A673 (cell line): ENCODE results near the gene TARP.

Experiments used
- BruUV-seq: library from RNA; stranded (reverse); fragments of 400-500 nt; replicated peaks from 2 replicates; lab custom pipeline; 2021; lab: Mats Ljungman, UMichigan
- CTCF ChIA-PET: fragments of 300-600 bp; sonication (Branson Sonifier 250); formaldehyde crosslinking; loops from one replicate; lab custom pipeline; 2022; ENCODE audit warnings: antibody characterized with exemption; lab: Charles Lee
- POLR2A ChIA-PET: fragments of 300-600 bp; sonication (Branson Sonifier 250); formaldehyde crosslinking; loops from one replicate; lab custom pipeline; 2022; ENCODE audit warnings: antibody characterized with exemption; ENCODE audit not compliant: low non-redundant PET; lab: Charles Lee
- DNase-seq: peaks from one replicate; pipeline ENCODE4 v3.0.0-alpha.2; 2015; ENCODE audit warnings: low spot score
- H3K27ac ChIP-seq: fragments of 200-600 bp; sonication (generic); 2 replicates; pipeline ENCODE4 v1.5.1; 2016; ENCODE audit warnings: mixed run types, low read depth, mild to moderate bottlenecking, mixed read lengths, antibody characterized with exemption, low read length; ENCODE audit not compliant: poor library complexity, severe bottlenecking
- H3K27me3 ChIP-seq: fragments of 200-600 bp; sonication (generic); replicated peaks from 2 replicates; pipeline ENCODE4 v1.6.1; 2017; ENCODE audit warnings: mixed run types, low read depth, mild to moderate bottlenecking, mixed read lengths, antibody characterized with exemption, low read length; ENCODE audit not compliant: insufficient read depth, poor library complexity
- H3K36me3 ChIP-seq: fragments of 200-600 bp; sonication (generic); 2 replicates; pipeline ENCODE4 v1.6.1; 2016; ENCODE audit warnings: mixed run types, mild to moderate bottlenecking, mixed read lengths, antibody characterized with exemption, low read length; ENCODE audit not compliant: insufficient read depth, poor library complexity, severe bottlenecking
- H3K4me1 ChIP-seq: fragments of 200-600 bp; sonication (generic); 2 replicates; pipeline ENCODE4 v1.6.1; 2017; ENCODE audit warnings: mixed run types, mild to moderate bottlenecking, mixed read lengths, antibody characterized with exemption, low read length; ENCODE audit not compliant: insufficient read depth, poor library complexity, severe bottlenecking
- H3K4me3 ChIP-seq: fragments of 200-600 bp; sonication (generic); 2 replicates; pipeline ENCODE4 v1.5.1; 2016; ENCODE audit warnings: low read depth, mixed run types, mild to moderate bottlenecking, mixed read lengths, low read length; ENCODE audit not compliant: poor library complexity, severe bottlenecking
- H3K9me3 ChIP-seq: fragments of 200-600 bp; sonication (generic); 2 replicates; pipeline ENCODE4 v1.6.1; 2016; ENCODE audit warnings: mixed run types, low read depth, mild to moderate bottlenecking, mixed read lengths, antibody characterized with exemption, low read length; ENCODE audit not compliant: poor library complexity, severe bottlenecking
- EZH2 ChIP-seq: fragments of 200-600 bp; sonication (generic); IDR thresholded peaks from 2 replicates; pipeline ENCODE4 v1.6.1; 2017; ENCODE audit warnings: borderline replicate concordance, low read depth, mild to moderate bottlenecking, mixed read lengths, antibody characterized with exemption, low read length; ENCODE audit not compliant: poor library complexity, severe bottlenecking
- intact Hi-C: fragments of 100-400 bp; cut with micrococcal nuclease; formaldehyde crosslinking; loops from one replicate; pipeline ENCODE4 v1.10.0; 2022; ENCODE audit not compliant: unreplicated experiment
- TF ChIP-seq, protein P1 (sequence below): fragments of 300-800, 200-600 bp; sonication (generic); conservative IDR thresholded peaks from 2 replicates; pipeline ENCODE4 v1.5.1; 2017; ENCODE audit warnings: low read depth, mild to moderate bottlenecking, antibody characterized with exemption, low read length, moderate library complexity, mixed read lengths

TARP gene

DNA sequence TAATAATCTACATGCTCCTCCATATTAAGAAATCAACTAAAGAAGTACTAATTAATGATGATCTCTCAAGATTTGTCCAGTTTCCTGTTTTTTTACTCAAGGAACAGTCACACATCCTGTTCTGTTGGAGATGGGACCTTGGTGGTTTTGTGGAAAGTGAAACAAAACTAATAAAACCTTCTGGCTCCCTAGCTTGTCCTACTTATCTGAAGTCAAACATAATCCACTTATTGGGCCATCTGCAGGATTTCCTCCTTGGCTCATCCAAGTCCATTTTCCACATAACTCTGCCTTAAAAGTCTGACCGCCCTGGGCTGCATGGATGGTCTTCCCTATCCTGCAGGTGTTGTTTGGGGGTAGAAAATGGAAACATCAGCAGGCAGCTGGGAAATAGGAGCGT lies 39.4 kb upstream of the TARP start:
- no peak for TF ChIP-seq EZH2
- TF ChIP-seq, protein P1, sequence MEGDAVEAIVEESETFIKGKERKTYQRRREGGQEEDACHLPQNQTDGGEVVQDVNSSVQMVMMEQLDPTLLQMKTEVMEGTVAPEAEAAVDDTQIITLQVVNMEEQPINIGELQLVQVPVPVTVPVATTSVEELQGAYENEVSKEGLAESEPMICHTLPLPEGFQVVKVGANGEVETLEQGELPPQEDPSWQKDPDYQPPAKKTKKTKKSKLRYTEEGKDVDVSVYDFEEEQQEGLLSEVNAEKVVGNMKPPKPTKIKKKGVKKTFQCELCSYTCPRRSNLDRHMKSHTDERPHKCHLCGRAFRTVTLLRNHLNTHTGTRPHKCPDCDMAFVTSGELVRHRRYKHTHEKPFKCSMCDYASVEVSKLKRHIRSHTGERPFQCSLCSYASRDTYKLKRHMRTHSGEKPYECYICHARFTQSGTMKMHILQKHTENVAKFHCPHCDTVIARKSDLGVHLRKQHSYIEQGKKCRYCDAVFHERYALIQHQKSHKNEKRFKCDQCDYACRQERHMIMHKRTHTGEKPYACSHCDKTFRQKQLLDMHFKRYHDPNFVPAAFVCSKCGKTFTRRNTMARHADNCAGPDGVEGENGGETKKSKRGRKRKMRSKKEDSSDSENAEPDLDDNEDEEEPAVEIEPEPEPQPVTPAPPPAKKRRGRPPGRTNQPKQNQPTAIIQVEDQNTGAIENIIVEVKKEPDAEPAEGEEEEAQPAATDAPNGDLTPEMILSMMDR = no peak
- Histone ChIP-seq H3K36me3 (no peaks in the 10 kb centered on the region), H3K27ac (no peak overlapping the region), H3K4me1 (peaks cover 31% of the 10 kb centered on the region), H3K9me3 (no peaks in the 10 kb centered on the region), H3K4me3 (no peak overlapping the region), H3K27me3 (no peaks in the 10 kb centered on the region)
- POLR2A ChIA-PET = no interaction called here
- DNase-seq = peak; percentile 81
- no TSS peak for BruUV-seq
- intact Hi-C loops = no loop called here
- CTCF ChIA-PET = interaction anchor here (0.5 to 1.0 kb wide), 2 partner anchors 23 to 26 kb away, joined by 4 to 7 read pairs; no protein-coding TSS in a partner anchor

DNA sequence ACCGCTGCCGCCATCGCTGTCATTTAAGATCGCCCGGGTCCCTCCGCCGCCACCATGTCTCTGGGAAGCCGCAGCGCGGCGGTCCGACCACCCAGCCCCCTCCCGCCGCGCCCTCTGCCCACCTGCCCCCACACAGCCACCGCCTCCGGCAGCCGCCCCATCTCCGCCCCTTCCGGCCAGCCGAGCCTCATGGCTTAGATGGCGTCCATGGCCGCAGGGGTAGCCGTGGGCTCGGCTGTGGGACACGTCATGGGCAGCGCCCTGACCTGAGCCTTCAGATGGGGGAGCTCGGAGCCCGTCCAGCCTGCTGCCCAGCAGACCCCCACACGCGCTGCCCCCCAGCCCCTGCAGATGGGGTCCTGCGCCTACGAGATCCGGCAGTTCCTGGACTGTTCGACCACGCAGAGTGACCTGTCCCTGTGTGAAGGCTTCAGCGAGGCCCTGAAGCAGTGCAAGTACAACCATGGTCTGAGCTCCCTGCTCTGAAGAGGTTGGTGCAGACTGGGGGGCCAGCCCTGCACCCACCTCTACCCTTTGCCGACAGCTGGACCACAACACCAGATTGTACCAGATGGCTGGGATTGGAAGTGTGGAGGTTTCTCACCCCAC lies 38.0 kb upstream of the TARP start:
- CTCF ChIA-PET = no interaction called here
- peaks cover 31% of the 10 kb centered on the region for H3K4me1 ChIP-seq
- no peak for TF ChIP-seq EZH2
- TF ChIP-seq, protein P1 = no peak
- H3K36me3 ChIP-seq = no peaks in the 10 kb centered on the region
- H3K27me3 ChIP-seq = no peaks in the 10 kb centered on the region
- POLR2A ChIA-PET = no interaction called here
- no peak for DNase-seq
- H3K27ac ChIP-seq = no peak overlapping the region
- no peaks in the 10 kb centered on the region for H3K9me3 ChIP-seq
- intact Hi-C loops = no loop called here
- H3K4me3 ChIP-seq = peak overlapping the region; percentile 38
- BruUV-seq = no TSS peak

DNA sequence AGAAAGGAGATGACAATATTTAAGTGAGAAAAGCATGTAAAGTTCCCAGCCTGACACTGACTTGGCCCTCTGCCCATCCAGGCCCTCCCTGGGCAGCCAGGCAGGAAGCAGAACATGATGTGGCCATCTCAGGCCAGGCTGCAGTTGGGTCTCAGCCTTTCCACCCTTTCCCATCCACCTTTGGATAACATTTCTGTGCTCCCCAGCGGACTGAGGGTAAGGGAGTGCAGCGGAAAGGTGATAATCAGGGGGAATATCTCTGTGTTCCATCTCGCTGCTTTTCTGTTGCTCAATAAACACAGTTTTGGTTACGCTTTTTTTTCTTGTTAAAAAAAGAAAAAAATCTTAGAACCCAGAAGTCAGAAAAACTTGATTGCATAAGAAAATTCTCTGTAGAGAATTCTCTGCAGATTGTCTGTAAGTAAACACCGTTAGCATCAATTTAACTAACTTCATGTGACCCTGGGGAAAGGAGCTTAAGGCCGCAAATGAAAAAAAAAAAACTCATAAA lies 37.2 kb upstream of the TARP start:
- Histone ChIP-seq H3K4me3 (peak overlapping the region; percentile 38), H3K4me1 (peaks cover 31% of the 10 kb centered on the region), H3K27ac (no peak overlapping the region), H3K9me3 (no peaks in the 10 kb centered on the region), H3K36me3 (no peaks in the 10 kb centered on the region), H3K27me3 (no peaks in the 10 kb centered on the region)
- intact Hi-C loops = no loop called here
- TF ChIP-seq, protein P1 = no peak
- TF ChIP-seq EZH2 = no peak
- no peak for DNase-seq
- no TSS peak for BruUV-seq
- POLR2A ChIA-PET = no interaction called here
- CTCF ChIA-PET = no interaction called here
